H1 (cell line): ENCODE results near the gene OGDH. TPM values are rescaled to one million over a fixed set of nuclear protein-coding genes. Genes with fewer than 3 reads are reported as not detected.

Experiments used
- CTCF ChIA-PET: fragments of 300-600 bp; sonication (Branson Sonifier 250); formaldehyde crosslinking; loops from one replicate; lab custom pipeline; 2021; ENCODE audit not compliant: partially characterized antibody; lab: Charles Lee
- POLR2A ChIA-PET: fragments of 300-600 bp; sonication (Branson Sonifier 250); formaldehyde crosslinking; loops from one replicate; lab custom pipeline; 2021; ENCODE audit warnings: inconsistent platforms; ENCODE audit not compliant: partially characterized antibody; lab: Charles Lee
- DNase-seq, 2 experiments: peaks; one replicate each; pipeline versions ENCODE4 v3.0.0 to v3.0.0-alpha.2; 2010 to 2022; ENCODE audit warnings: low spot score in 2 of 2, low read depth in 1 of 2, mixed read lengths in 1 of 2
- FAIRE-seq: peaks from 2 replicates; lab custom pipeline; 2011; peaks lifted over from hg19 to GRCh38; lab: Jason Lieb, UNC
- H2AFZ ChIP-seq: 2 replicates; pipeline ENCODE4 v1.8.1; 2012; ENCODE audit warnings: low read length, inconsistent platforms
- H2AK5ac ChIP-seq: 2 replicates; pipeline ENCODE4 v1.6.1; 2013; ENCODE audit warnings: low read depth, low read length
- H2BK120ac ChIP-seq: replicated peaks from 2 replicates; pipeline ENCODE3; 2013; ENCODE audit warnings: low read depth, low read length, inconsistent platforms
- H2BK12ac ChIP-seq: 2 replicates; pipeline ENCODE4 v1.6.1; 2013; ENCODE audit warnings: low read depth, low read length
- H2BK15ac ChIP-seq: 2 replicates; pipeline ENCODE4 v1.6.1; 2013; ENCODE audit warnings: low read length
- H2BK20ac ChIP-seq: 2 replicates; pipeline ENCODE4 v1.6.1; 2013; ENCODE audit warnings: low read length
- H2BK5ac ChIP-seq: 2 replicates; pipeline ENCODE4 v1.6.1; 2013; ENCODE audit warnings: low read depth, low read length
- H3K14ac ChIP-seq: 2 replicates; pipeline ENCODE4 v1.6.1; 2013; ENCODE audit warnings: inconsistent platforms; ENCODE audit not compliant: insufficient read length
- H3K18ac ChIP-seq: 2 replicates; pipeline ENCODE4 v1.6.1; 2013; ENCODE audit warnings: low read length; ENCODE audit errors: extremely low read depth
- H3K23ac ChIP-seq: 2 replicates; pipeline ENCODE4 v1.6.1; 2013; ENCODE audit warnings: inconsistent platforms; ENCODE audit not compliant: insufficient read length
- H3K23me2 ChIP-seq: 2 replicates; pipeline ENCODE4 v1.6.1; 2013; ENCODE audit warnings: low read depth, low read length
- H3K27ac ChIP-seq: 2 replicates; pipeline ENCODE4 v1.6.1; 2011; ENCODE audit warnings: low read depth, low read length, inconsistent platforms
- H3K27me3 ChIP-seq, 4 experiments: replicated peaks in 1 of 4; 1 replicate in 1 of 4; 2 replicates in 3 of 4; pipeline versions ENCODE4 v1.6.1 to v1.8.1; 2011 to 2013; ENCODE audit warnings: low read length in 3 of 4, mild to moderate bottlenecking in 3 of 4, inconsistent platforms in 2 of 4, mixed read lengths in 2 of 4, moderate library complexity in 1 of 4; ENCODE audit not compliant: control insufficient read depth in 3 of 4, insufficient read depth in 3 of 4; ENCODE audit errors: extremely low read depth in 1 of 4
- H3K36me3 ChIP-seq, 4 experiments: 2 replicates each; pipeline versions ENCODE4 v1.6.1 to v1.8.1; 2011 to 2013; ENCODE audit warnings: mild to moderate bottlenecking in 4 of 4, low read length in 3 of 4, moderate library complexity in 2 of 4, control low read depth in 1 of 4, inconsistent platforms in 1 of 4; ENCODE audit not compliant: insufficient read depth in 4 of 4, control insufficient read depth in 2 of 4
- H3K4ac ChIP-seq: replicated peaks from 2 replicates; pipeline ENCODE3; 2013; ENCODE audit warnings: low read length, low read depth, mixed read lengths, inconsistent platforms; ENCODE audit not compliant: insufficient read length
- H3K4me1 ChIP-seq, 4 experiments: replicated peaks in 1 of 4; 1 replicate in 1 of 4; 2 replicates in 3 of 4; pipeline versions ENCODE4 v1.6.1 to v1.8.1; 2011 to 2013; ENCODE audit warnings: low read length in 3 of 4, inconsistent platforms in 2 of 4, mixed read lengths in 1 of 4; ENCODE audit not compliant: insufficient read depth in 4 of 4, control insufficient read depth in 3 of 4
- H3K4me2 ChIP-seq, 2 experiments: 2 replicates each; pipeline versions ENCODE4 v1.6.1 to v1.8.1; 2011 to 2013; ENCODE audit warnings: low read depth in 2 of 2, low read length in 2 of 2, control low read depth in 1 of 2, inconsistent platforms in 1 of 2, mild to moderate bottlenecking in 1 of 2; ENCODE audit not compliant: insufficient read depth in 1 of 2
- H3K4me3 ChIP-seq, 4 experiments: fragments of 200-600, 300-600 bp in 1 of 4; sonication (generic), shearing (Covaris generic), sonication (Bioruptor Twin) in 1 of 4; 2 replicates each; pipeline versions ENCODE4 v1.5.1 to v1.8.1; 2011 to 2016; ENCODE audit warnings: low read length in 4 of 4, low read depth in 3 of 4, control low read depth in 2 of 4, inconsistent platforms in 2 of 4, mild to moderate bottlenecking in 2 of 4, mixed read lengths in 1 of 4, moderate library complexity in 1 of 4; ENCODE audit not compliant: insufficient read depth in 2 of 4; ENCODE audit errors: extremely low read depth in 1 of 4
- H3K56ac ChIP-seq: replicated peaks from 2 replicates; pipeline ENCODE3; 2013; ENCODE audit warnings: low read depth, mild to moderate bottlenecking, mixed read lengths, low read length, inconsistent platforms; ENCODE audit not compliant: insufficient read length
- H3K79me1 ChIP-seq: 2 replicates; pipeline ENCODE4 v1.6.1; 2013; ENCODE audit warnings: low read depth, low read length, control low read depth
- H3K79me2 ChIP-seq, 2 experiments: 2 replicates each; pipeline versions ENCODE4 v1.6.1 to v1.8.1; 2012 to 2013; ENCODE audit warnings: low read length in 2 of 2, mild to moderate bottlenecking in 2 of 2, inconsistent platforms in 1 of 2; ENCODE audit not compliant: insufficient read depth in 2 of 2, control insufficient read depth in 1 of 2
- H3K9ac ChIP-seq, 4 experiments: replicated peaks in 1 of 4; 1 replicate in 1 of 4; 2 replicates in 3 of 4; pipeline versions ENCODE4 v1.6.1 to v1.8.1; 2011 to 2013; ENCODE audit warnings: low read depth in 3 of 4, low read length in 3 of 4, control low read depth in 2 of 4, mild to moderate bottlenecking in 2 of 4, moderate library complexity in 2 of 4, inconsistent platforms in 1 of 4; ENCODE audit errors: extremely low read depth in 1 of 4
- H3K9me3 ChIP-seq, 2 experiments: 2 replicates each; pipeline versions ENCODE4 v1.6.1 to v1.8.1; 2012 to 2013; ENCODE audit warnings: mild to moderate bottlenecking in 2 of 2, moderate library complexity in 2 of 2, control low read depth in 1 of 2, inconsistent platforms in 1 of 2, low read depth in 1 of 2, low read length in 1 of 2, mixed read lengths in 1 of 2; ENCODE audit not compliant: insufficient read depth in 2 of 2
- H4K20me1 ChIP-seq, 2 experiments: replicated peaks in 1 of 2; 2 replicates each; pipeline versions ENCODE3 to v1.8.1; 2011 to 2013; ENCODE audit warnings: inconsistent platforms in 2 of 2, low read length in 2 of 2, mild to moderate bottlenecking in 1 of 2; ENCODE audit not compliant: insufficient read depth in 2 of 2, control insufficient read depth in 1 of 2
- H4K5ac ChIP-seq: 2 replicates; pipeline ENCODE4 v1.6.1; 2013; ENCODE audit warnings: low read length, low read depth, mixed read lengths, inconsistent platforms; ENCODE audit not compliant: insufficient read length
- H4K8ac ChIP-seq: 2 replicates; pipeline ENCODE4 v1.8.0; 2013; ENCODE audit warnings: mild to moderate bottlenecking, moderate library complexity, low read length, inconsistent platforms; ENCODE audit not compliant: insufficient read depth; ENCODE audit errors: extremely low read depth
- H4K91ac ChIP-seq: replicated peaks from 2 replicates; pipeline ENCODE3; 2013; ENCODE audit warnings: low read length, mixed read lengths, inconsistent platforms; ENCODE audit not compliant: insufficient read length
- ASH2L ChIP-seq: fragments of 200-600, 300-600 bp; sonication (generic); IDR thresholded peaks from one replicate; pipeline ENCODE4 v1.7.1; 2017; ENCODE audit warnings: low read length
- BCL11A ChIP-seq, 2 experiments: IDR thresholded peaks; one replicate each; pipeline ENCODE4 v1.6.1; 2011; ENCODE audit warnings: low read depth in 2 of 2, low read length in 2 of 2, mild to moderate bottlenecking in 2 of 2
- CHD1 ChIP-seq: IDR thresholded peaks from 2 replicates; pipeline ENCODE4 v1.6.1; 2012; ENCODE audit warnings: low read depth, low read length, improper control_type of control experiment
- CREB1 ChIP-seq: IDR thresholded peaks from 2 replicates; pipeline ENCODE4 v1.6.1; 2012; ENCODE audit warnings: inconsistent platforms
- FOSL1 ChIP-seq: IDR thresholded peaks from 2 replicates; pipeline ENCODE4 v1.6.1; 2011; ENCODE audit warnings: mild to moderate bottlenecking, low read depth, low read length, moderate library complexity; ENCODE audit not compliant: insufficient read depth
- GABPA ChIP-seq: IDR thresholded peaks from 2 replicates; pipeline ENCODE4 v1.6.1; 2011; ENCODE audit warnings: mild to moderate bottlenecking, low read length, moderate library complexity, borderline replicate concordance; ENCODE audit not compliant: insufficient read depth
- KDM4A ChIP-seq: IDR thresholded peaks from one replicate; pipeline ENCODE4 v1.7.1; 2012; ENCODE audit warnings: low read depth, mild to moderate bottlenecking, moderate library complexity, low read length, inconsistent platforms; ENCODE audit not compliant: severe bottlenecking
- NRF1 ChIP-seq: IDR thresholded peaks from 2 replicates; pipeline ENCODE4 v1.6.1; 2011; ENCODE audit warnings: mild to moderate bottlenecking, low read depth, low read length, improper control_type of control experiment
- SP4 ChIP-seq: IDR thresholded peaks from 2 replicates; pipeline ENCODE4 v1.6.1; 2012; ENCODE audit warnings: low read length, inconsistent platforms
- SUZ12 ChIP-seq: fragments of 200-600 bp; sonication (generic); IDR thresholded peaks from 2 replicates; pipeline ENCODE4 v1.6.1; 2012; ENCODE audit warnings: mild to moderate bottlenecking, inconsistent platforms, low read length, moderate library complexity, mixed read lengths
- TAF1 ChIP-seq: IDR thresholded peaks from 2 replicates; pipeline ENCODE4 v1.6.1; 2011; ENCODE audit warnings: mild to moderate bottlenecking, low read depth, low read length
- WGBS, 2 experiments: shearing (Covaris generic) in 1 of 2; methylation state at CpG; one replicate each; pipeline versions ENCODE4 v1.1.6 to v1.1.7; 2013 to 2015; ENCODE audit warnings: low lambda C conversion rate in 2 of 2, mixed read lengths in 2 of 2, inconsistent platforms in 1 of 2, low coverage in 1 of 2, missing lambda C conversion rate in 1 of 2; ENCODE audit not compliant: insufficient replicate concordance in 2 of 2, insufficient coverage in 1 of 2, insufficient read length in 1 of 2; ENCODE audit errors: extremely low coverage in 1 of 2, missing lambda C conversion rate in 1 of 2; 5-methylcytosine and 5-hydroxymethylcytosine counted together
- polyA plus RNA-seq, 7 experiments: library from polyadenylated mRNA; depleted of rRNA in 3 of 7; stranded (reverse) in 5 of 7; unstranded in 2 of 7; fragments of >200 nt in 5 of 7; fragments of 200-250 nt in 2 of 7; gene quantifications; 1 replicate in 5 of 7; 2 replicates in 1 of 7; 4 replicates in 1 of 7; pipeline versions ENCODE4 v1.2.1 to v1.2.3, GENCODE V29; 2011 to 2013; ENCODE audit warnings: missing spikeins in 2 of 7, mixed read lengths in 2 of 7
- total RNA-seq: library from RNA; stranded (reverse); fragmentation: NEBNext Ultra II Directional; extraction: Animal tissue kit (Norgen Biotek cat#: 25700); gene quantifications from 2 replicates; pipeline ENCODE4 v1.2.1, GENCODE V29; 2021
- TF ChIP-seq, protein P1 (sequence below): IDR thresholded peaks from 2 replicates; pipeline ENCODE4 v1.6.1; 2011; ENCODE audit warnings: low read depth, mild to moderate bottlenecking, low read length; ENCODE audit not compliant: insufficient read depth

OGDH gene
- total and polyA plus RNA-seq, 2 of the 8 experiments (the other 6 are each of a cell fraction or from before 2014, with no cell fraction given) = 71.6 to 91.6 TPM

- Histone ChIP-seq H3K79me1 (no peaks in the 10 kb centered on the region), H3K18ac (no peak overlapping the region), H3K14ac (no peak overlapping the region), H4K5ac (no peak overlapping the region), H3K36me3 (peaks cover 2 to 32% (median 13%) of the 10 kb centered on the region in 4 experiments; a peak in 5 of 8 replicates), H2BK120ac (no peak overlapping the region), H4K8ac (no peak overlapping the region), H3K4ac (no peak overlapping the region), H3K79me2 (no peaks in the 10 kb centered on the region), H3K4me1 (no peaks in the 10 kb centered on the region), H3K27ac (no peak overlapping the region), H3K4me2 (no peak overlapping the region), H3K9me3 (no peaks in the 10 kb centered on the region), H3K56ac (no peak overlapping the region), H3K27me3 (no peaks in the 10 kb centered on the region), H2BK5ac (no peak overlapping the region), H2AK5ac (no peak overlapping the region), H3K23me2 (no peaks in the 10 kb centered on the region), H2BK20ac (no peak overlapping the region), H2BK12ac (no peak overlapping the region), H3K9ac (no peak overlapping the region), H4K20me1 (no peaks in the 10 kb centered on the region), H2AFZ (no peak overlapping the region), H4K91ac (no peak overlapping the region), H3K4me3 (no peak overlapping the region), H2BK15ac (no peak overlapping the region), H3K23ac (no peak overlapping the region)
- no peak for DNase-seq
- ChIA-PET CTCF (interaction anchor here (1.2 kb wide), 1 partner anchor 18 kb away, joined by 4 read pairs; no protein-coding TSS in a partner anchor), POLR2A (interaction anchor here (1.2 kb wide), 1 partner anchor 95 kb away, joined by 3 read pairs; no protein-coding TSS in a partner anchor)
- WGBS, 2 experiments = 84% methylated on average over 11 of the region's 11 CpGs; no CpG with 5 or more reads in 1 of the 2 experiments
- TF ChIP-seq TAF1 = no peak
- TF ChIP-seq BCL11A (IDR thresholded peaks at IDR 0.05; ENCODE audit: low read depth in 2 of 2, low read length in 2 of 2) = no peak
- TF ChIP-seq, protein P1, sequence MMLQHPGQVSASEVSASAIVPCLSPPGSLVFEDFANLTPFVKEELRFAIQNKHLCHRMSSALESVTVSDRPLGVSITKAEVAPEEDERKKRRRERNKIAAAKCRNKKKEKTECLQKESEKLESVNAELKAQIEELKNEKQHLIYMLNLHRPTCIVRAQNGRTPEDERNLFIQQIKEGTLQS = no peak
- no peak for TF ChIP-seq SP4
- no peak for TF ChIP-seq NRF1
- TF ChIP-seq ASH2L = no peak
- TF ChIP-seq CREB1 = no peak
- no peak for TF ChIP-seq CHD1
- TF ChIP-seq GABPA = no peak
- no peak for TF ChIP-seq SUZ12
- no peak for TF ChIP-seq KDM4A
- no peak for TF ChIP-seq FOSL1
- FAIRE-seq = no peak
Measured at GRCh38 chr7:44654255-44654796, 47.9 kb downstream of the OGDH start.
